Prostate gland (tissue), 2 donors: Measurements from ENCODE around the gene CABP7.

ENCODE experiments used
- CTCF ChIP-seq, 4 experiments: fragments of 200-600 bp in 2 of 4; fragments of 450-650 bp in 2 of 4; sonication (generic) in 2 of 4; IDR thresholded peaks; 1 replicate in 3 of 4; 2 replicates in 1 of 4; pipeline ENCODE4 v1.5.1; 2016 to 2019; ENCODE audit warnings: antibody characterized with exemption in 4 of 4, mild to moderate bottlenecking in 2 of 4, moderate library complexity in 2 of 4
- POLR2A ChIP-seq: fragments of 450-650 bp; IDR thresholded peaks from one replicate; pipeline ENCODE4 v1.6.1; 2016; ENCODE audit warnings: antibody characterized with exemption, mild to moderate bottlenecking

GRCh38 chr22:29684244-29684643 is 35.6 kb upstream of the CABP7 start:
- TF ChIP-seq CTCF (IDR thresholded peaks at IDR 0.05) = no peak
- no peak for TF ChIP-seq POLR2A
